Endometrial microvascular endothelial cells (primary cell): ENCODE results near the gene COL13A1. TPM values are rescaled to one million over a fixed set of nuclear protein-coding genes. Genes with fewer than 3 reads are reported as not detected.

ENCODE experiments used
- total RNA-seq: library from RNA; depleted of rRNA; stranded (reverse); fragments of >200 nt; gene quantifications from one replicate; pipeline ENCODE4 v1.2.3, GENCODE V29; 2015; ENCODE audit errors: inconsistent ontology term

The COL13A1 gene
- total RNA-seq, 1 donor from 2014 or later, result 53.8 TPM

Other genes starting within 250 kb of the COL13A1 start
- gene NEUROG3, start 228.5 kb upstream of the COL13A1 start, total RNA-seq, result not detected
- gene FAM241B, start 171.7 kb upstream of the COL13A1 start, total RNA-seq, result not detected